Amygdala (tissue), 56 donors: ENCODE measurements around the gene YPEL5.
"Not testable (repeated sequence)": the region's sequence is repeated elsewhere in the genome, so short reads cannot be mapped to it uniquely, and the experiment has no call there.

Experiments used
- DNase-seq, 56 donors: peaks; one replicate each; lab custom pipeline; 2025; lab: John Stamatoyannopoulos, UW

Gene YPEL5

DNA sequence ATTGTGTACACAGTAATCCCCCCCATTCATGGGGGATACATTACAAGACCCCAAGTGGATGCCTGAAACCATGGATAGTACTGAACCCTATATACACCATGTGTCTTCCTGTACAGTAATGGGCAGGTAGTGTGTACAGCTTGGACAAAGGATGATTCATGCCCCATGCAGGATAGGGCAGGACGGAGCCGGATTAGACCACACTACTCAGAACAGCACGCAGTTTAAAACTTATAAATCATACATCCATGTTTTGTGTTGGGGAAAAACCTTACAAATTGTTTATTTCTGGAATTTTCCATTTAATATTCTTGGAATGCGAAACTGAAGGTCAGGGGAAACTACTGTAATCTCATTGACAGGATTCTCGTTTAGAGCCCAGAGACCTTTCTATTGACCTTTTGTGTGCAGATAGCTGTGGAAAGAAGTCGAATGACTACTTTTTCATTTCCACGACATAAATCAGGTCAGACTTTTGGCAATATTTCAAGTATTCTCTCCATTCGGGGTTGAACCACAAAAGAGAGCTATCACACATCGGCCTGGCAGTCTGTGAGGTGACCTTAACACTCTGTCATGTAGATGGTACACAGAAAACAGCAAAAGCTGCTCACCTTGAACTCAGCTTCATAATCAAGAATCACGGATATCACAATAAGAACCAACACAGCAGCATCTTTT lies 9.9 kb upstream of the YPEL5 start:
- no peak for DNase-seq

GRCh38 chr2:30139131-30139870 lies 7.5 kb upstream of the YPEL5 start:
- DNase-seq, result no peak

DNA sequence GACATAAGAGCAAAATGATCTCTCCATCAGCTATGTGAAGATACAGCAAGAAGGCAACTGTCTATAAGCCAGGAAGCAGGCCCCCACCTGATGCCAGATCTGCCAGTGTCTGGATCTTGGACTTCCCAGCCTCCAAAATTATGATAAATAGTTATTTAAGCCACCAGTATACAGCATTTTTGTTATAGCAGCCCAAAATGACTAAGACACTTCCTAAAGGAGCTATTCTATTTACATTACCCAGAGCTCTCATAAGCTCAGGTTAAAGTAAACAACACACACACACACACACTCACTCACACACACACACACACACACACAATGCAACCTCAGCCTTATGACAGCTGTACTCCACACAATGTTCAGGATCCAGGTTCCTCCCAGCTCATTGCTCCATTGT lies 5.7 kb upstream of the YPEL5 start:
- no peak for DNase-seq

DNA sequence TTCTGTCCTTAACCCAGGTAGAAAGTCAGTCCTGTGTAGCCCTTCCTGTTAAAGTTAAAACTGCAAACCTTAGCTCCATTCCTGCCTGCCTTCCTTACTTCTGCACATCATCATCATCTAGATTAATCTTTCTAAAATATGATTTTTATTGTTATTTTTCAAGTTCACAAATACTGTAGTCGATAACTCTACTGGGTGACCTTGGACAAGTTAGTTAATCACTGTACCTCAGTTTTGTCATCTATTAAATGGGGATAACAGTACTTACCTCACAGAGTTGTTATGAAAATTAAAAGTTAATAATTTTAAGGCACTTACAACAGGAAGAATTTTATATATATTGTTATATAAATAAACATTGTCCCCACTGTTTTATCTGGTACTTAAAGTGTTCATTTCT lies 2.5 kb upstream of the YPEL5 start:
- no peak for DNase-seq

DNA sequence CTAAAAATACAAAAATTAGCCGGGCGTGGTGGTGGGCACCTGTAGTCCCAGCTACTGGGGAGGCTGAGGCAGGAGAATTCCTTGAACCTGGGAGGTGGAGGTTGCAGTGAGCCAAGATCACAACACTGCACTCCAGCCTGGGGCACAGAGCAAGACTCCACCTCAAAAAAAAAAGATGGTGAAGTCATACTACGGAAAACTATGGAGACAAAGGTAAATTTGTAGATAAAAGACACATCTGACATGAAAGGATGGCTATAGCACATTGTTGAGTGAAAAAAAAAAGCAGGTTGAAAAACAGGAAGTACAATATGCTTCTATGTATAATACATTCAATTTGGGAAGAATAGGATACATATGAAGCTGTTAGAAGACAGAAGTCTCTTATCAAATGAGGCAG lies 1.9 kb upstream of the YPEL5 start:
- DNase-seq, result not testable (repeated sequence)

GRCh38 chr2:30145826-30146336 lies 926 bp upstream of the YPEL5 start:
- no peak for DNase-seq

DNA sequence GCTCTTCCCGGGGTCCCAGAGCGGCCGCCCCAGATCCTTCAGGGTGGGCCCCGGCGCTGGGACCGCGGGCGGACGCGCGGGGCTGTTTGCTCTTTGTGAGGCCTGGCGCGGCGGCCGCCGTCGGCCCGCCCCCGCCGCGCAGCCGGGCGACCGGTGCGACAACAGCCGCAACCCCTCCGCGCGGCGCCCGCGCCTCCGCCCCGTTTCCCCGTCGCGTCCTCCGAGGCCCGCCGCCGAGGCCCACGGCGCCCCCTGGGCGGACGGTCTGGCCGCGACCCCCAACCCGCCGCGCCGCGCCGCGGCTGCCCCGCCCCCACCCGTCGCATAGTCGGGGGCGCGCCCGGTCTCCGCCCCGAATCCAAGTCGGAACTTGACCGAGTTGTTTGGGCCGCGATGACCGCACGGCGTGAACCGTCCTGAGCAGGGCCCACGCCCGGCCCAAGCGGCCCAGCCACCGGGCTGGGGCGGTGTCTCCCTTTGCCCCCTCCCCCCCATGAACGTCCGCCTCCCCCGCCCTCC lies 448 bp downstream of the YPEL5 start:
- peak in 5 of 56 donors; percentile 28 to 49 (median 45) for DNase-seq

DNA sequence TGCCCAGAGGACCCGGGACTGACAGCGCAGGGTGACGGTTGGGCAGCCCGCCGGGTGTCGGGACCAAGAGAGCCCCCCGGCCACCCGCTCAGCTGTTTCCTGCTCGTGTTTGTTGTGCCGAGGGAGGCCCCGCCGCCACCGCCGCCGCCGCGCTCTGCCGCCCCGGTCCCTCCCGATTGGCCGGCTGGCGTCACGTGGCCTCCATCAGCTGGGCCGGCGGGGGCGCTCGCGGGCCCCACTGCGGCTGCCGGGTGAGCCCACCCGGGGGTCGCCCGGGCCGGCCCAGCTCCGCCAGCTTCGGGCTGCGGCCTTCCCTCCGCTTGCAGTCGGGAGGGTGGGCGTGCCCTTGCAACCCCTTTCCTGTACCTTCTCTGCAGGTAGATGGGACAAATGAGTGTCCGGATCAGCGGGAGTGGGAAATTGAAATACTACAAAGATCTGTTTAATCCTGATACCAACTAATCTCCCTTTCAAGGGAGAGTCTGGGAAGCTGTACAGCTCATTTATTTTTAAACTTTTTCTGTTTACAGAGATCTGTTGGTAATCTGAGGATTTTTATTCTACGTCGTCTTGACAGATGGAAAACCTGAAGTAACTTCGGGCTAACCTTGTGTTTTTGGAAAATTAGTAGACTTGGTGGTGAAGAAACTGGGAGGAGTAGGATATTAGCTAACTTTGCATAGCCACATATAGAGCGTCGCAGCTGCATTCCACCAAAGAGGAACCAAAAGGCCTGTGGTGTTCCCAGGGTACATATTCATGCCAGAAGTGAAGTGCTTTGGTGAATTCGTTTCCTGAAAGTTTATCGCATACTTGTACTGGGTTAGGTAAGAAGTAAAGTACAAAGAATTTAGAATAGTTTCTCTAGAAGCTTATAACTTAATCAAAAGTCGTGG lies 1.2 kb downstream of the YPEL5 start:
- peak in 54 of 56 donors; percentile 7 to 85 (median 58) for DNase-seq

- DNase-seq, result no peak
Measured at GRCh38 chr2:30148850-30149249, 2.0 kb downstream of the YPEL5 start.

DNA sequence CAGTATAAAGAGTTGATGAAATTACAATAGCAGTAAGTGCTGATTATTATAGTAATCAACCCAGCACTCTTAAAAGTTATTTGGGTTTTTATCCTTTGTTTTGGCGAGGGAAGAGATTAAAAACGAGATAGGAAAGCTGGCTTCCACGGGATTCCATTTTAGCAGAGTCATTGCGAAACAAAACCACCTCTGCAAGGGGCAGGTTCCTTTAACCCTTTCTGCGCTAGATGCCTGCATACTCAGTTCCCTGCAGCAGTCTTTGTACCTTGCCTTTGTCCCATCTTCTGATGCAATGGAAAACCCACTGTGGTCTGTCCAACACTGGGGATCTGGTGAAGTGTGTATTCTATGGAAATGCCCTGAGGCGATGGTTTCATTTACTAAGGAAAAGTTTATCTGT lies 2.7 kb downstream of the YPEL5 start:
- no peak for DNase-seq

DNA sequence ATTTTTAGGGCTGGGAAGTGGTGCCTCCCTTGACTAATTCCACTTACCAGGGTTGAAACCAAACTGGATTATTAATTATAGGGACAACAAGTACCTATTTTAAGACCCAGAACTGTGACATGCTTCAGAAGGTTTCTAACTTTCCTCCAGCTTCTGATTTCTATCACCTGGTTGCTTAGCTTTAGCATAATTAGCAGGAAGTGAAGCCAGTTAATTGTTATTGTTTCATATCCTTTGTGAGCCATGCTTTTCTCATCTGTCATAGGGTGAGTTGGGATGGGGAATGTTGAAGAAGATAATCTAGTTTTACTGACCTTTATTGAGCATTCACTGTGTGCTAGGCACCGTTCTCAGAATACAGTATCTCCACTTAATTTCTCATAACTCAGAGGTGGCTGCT lies 3.2 kb downstream of the YPEL5 start:
- DNase-seq, result no peak

DNA sequence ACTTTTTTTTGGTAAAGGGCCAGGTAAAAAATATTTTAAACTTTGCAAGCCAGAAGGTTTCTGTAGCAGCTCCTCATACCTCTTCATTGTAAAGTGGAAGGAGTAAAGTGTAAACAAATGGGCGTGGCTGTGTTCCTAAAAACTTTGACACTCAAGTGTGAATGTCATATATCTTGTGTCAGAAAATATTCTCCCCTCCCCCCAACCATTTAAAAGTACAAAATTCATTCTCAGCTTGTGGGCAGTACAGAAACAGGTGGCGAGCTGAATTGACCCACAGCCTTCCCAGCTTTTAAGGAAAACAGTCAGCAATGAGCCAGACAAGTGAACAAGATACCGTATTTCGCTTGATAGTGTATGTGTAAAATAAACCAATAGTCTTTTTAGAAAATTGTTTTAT lies 4.0 kb downstream of the YPEL5 start:
- DNase-seq, result no peak

DNA sequence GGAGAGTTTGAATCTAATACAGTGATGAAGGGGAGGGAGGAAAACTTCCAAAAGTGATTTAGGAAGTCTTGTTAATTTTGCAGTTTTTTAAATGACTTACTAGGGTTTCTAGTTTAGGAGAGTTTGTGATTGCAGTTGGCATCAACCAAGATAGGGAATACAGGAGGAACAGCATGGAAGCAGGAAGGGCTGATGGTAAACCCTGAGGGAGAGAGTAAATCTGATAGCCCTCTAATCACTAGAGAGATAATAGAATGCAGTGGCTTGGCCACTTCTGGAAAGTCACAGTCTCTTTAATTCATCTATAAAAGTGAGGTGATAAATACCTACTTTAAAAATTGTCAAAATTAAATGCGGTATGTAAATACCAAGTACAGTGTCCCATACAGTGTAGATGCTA lies 5.6 kb downstream of the YPEL5 start:
- no peak for DNase-seq

DNA sequence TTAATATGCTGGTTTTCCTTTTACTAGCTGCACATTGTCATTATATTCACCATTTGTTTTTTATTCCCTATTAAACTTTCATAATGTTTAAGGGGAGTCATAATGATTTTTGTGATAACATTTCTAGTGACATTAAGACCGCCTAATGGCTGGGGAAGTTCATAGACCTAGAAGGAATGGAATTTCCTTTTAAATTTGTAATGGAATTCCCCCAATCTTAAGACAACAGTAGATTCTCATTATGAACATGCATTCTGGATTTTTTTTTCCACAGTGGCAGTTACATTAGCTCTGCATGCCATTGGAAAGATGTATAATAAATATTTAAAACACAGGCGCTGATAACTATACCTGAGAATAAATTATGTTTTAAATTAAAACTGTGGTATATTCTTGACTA lies 8.4 kb downstream of the YPEL5 start:
- no peak for DNase-seq

DNA sequence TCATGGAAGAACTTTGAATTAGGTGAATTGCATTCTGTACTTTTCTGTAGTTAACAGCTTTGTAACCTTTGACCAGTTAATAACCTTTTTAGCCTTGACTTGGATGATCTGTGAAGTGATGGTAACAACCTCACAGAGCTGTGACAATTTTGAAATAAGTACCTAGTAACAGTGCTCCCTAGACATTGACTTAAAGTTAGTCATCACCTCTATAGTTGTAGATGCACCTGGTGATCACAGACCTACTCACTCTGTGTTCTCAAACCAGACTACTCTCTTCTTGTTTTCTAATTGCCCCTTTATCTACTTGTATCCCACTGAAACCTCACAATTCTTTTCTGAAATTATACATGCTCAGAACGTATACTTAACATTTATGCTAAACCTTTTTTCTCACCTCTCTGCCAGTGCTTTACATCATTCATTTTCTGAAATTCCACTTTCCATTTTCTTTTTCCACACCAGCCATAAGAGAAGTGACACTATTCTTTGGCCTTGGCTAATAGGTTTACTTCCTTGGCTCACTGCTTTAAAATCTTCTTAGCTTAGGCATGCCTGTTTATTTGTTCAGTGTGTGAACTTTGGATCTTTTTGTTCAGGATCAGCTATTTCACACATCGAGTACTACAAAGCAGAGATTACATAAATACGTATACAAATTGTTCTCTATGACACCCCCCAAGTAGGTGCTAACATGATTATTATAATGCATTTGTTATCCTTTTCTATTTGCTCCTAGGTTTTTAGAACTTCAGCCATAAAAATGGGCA lies 9.3 kb downstream of the YPEL5 start:
- DNase-seq, result no peak

DNA sequence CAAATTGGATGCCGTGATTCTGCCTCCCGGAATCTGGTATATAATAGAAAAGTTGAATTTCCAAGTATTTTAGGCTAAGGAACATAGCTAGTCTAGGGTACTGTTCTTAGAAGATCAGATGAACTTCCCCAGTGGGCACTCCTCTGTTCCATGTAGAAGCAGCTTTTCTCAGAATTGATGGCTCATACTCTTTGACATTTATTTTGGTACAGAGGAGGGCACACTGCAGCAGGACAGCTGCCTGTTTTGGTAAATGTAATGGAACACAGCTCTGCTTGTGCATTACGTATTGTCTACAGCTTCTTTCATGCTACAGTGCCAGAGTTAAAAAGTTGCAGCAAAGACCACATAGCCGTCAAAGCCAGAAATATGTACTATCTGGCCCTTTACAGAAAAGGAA lies 10.8 kb downstream of the YPEL5 start:
- no peak for DNase-seq

DNA sequence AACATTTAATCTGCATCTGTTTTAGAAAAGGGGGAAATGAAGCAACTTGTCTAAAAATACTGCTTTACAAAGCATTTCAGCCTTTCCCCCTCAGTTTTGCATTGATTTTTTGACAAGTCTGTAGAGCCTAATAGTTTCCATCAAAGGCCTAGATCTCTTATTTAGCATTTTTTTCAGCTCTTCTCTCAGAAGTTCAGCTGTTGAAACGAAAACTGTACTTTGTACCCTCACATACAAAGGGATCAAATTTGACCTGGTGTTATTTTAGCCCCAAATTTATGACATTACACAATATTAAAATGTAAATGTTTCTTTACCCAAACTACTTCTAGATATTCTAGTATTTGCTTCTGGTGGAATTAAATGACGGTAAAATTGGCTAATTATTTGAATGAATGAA lies 13.0 kb downstream of the YPEL5 start:
- DNase-seq, result no peak

- DNase-seq, result no peak
Measured at GRCh38 chr2:30161929-30162706, 15.3 kb downstream of the YPEL5 start.

- no peak for DNase-seq
Measured at GRCh38 chr2:30162806-30163205, 16.0 kb downstream of the YPEL5 start.
